DOHH2 (cell line): ENCODE results near the gene PITPNM1.

Source experiments
- CTCF ChIP-seq: fragments of 200-600 bp; sonication (generic); IDR thresholded peaks from one replicate; pipeline ENCODE4 v1.5.1; 2014; ENCODE audit warnings: antibody characterized with exemption, mild to moderate bottlenecking, low read depth, low read length; ENCODE audit not compliant: poor library complexity, severe bottlenecking
- EZH2phosphoT487 ChIP-seq: fragments of 200-600 bp; sonication (generic); IDR thresholded peaks from 2 replicates; pipeline ENCODE4 v1.6.1; 2017; ENCODE audit warnings: borderline replicate concordance, mild to moderate bottlenecking, antibody characterized with exemption, low read length, moderate library complexity, mixed read lengths

- TF ChIP-seq CTCF (no peak), EZH2phosphoT487 (no peak)
These were observed 22.8 kb downstream of the PITPNM1 start for GRCh38 chr11:67482275-67482826.
